OCI-LY1 (cell line): ENCODE data around the gene DSC2.
"Not testable (repeated sequence)": the region's sequence is repeated elsewhere in the genome, so short reads cannot be mapped to it uniquely, and the experiment has no call there.

Experiments used
- H2AFZ ChIP-seq: fragments of 200-600 bp; sonication (generic), shearing (Covaris generic); 2 replicates; pipeline ENCODE4 v1.6.0; 2014; ENCODE audit warnings: antibody characterized with exemption, mild to moderate bottlenecking, low read length
- H3F3A ChIP-seq: fragments of 200-600 bp; sonication (generic), shearing (Covaris generic); 2 replicates; pipeline ENCODE4 v1.6.0; 2014; ENCODE audit warnings: mild to moderate bottlenecking, antibody characterized with exemption, low read length, moderate library complexity; ENCODE audit not compliant: insufficient read depth
- H3K27ac ChIP-seq: fragments of 200-600 bp; sonication (generic); 2 replicates; pipeline ENCODE4 v1.5.1; 2014; ENCODE audit warnings: low read length, mixed run types, mild to moderate bottlenecking, low read depth; ENCODE audit not compliant: poor library complexity, severe bottlenecking
- H3K27me3 ChIP-seq: fragments of 200-600 bp; sonication (generic); 2 replicates; pipeline ENCODE4 v1.6.0; 2014; ENCODE audit warnings: antibody characterized with exemption, mild to moderate bottlenecking, low read length, moderate library complexity; ENCODE audit not compliant: insufficient read depth
- H3K36me3 ChIP-seq: fragments of 200-600 bp; sonication (generic); 2 replicates; pipeline ENCODE4 v1.6.1; 2014; ENCODE audit warnings: mild to moderate bottlenecking, antibody characterized with exemption, low read length, moderate library complexity, mixed read lengths; ENCODE audit not compliant: insufficient read depth
- H3K4me1 ChIP-seq: fragments of 200-600 bp; sonication (generic); 2 replicates; pipeline ENCODE4 v1.5.1; 2014; ENCODE audit warnings: mild to moderate bottlenecking, low read length, moderate library complexity; ENCODE audit not compliant: insufficient read depth, severe bottlenecking
- H3K4me2 ChIP-seq: fragments of 200-600 bp; sonication (generic), shearing (Covaris generic); 2 replicates; pipeline ENCODE4 v1.6.1; 2014; ENCODE audit warnings: low read length
- H3K4me3 ChIP-seq: fragments of 200-600 bp; sonication (generic); 2 replicates; pipeline ENCODE4 v1.5.1; 2014; ENCODE audit warnings: low read length, low read depth, mild to moderate bottlenecking, mixed read lengths; ENCODE audit not compliant: poor library complexity, severe bottlenecking
- H3K79me2 ChIP-seq: fragments of 200-600 bp; shearing (Covaris generic); 2 replicates; pipeline ENCODE4 v1.6.1; 2016; ENCODE audit warnings: mixed run types, low read length, mixed read lengths; ENCODE audit not compliant: insufficient read depth
- H3K9ac ChIP-seq: fragments of 200-600 bp; sonication (generic), shearing (Covaris generic); 2 replicates; pipeline ENCODE4 v1.6.1; 2014; ENCODE audit warnings: mild to moderate bottlenecking, low read length, mixed read lengths
- H3K9me2 ChIP-seq: fragments of 200-600 bp; sonication (generic), shearing (Covaris generic); 2 replicates; pipeline ENCODE4 v1.6.1; 2014; ENCODE audit warnings: low read depth, mild to moderate bottlenecking, low read length, mixed read lengths
- H3K9me3 ChIP-seq: fragments of 200-600 bp; shearing (Covaris generic); 2 replicates; pipeline ENCODE4 v1.6.1; 2014; ENCODE audit warnings: low read length, mixed read lengths
- H4K20me1 ChIP-seq: fragments of 200-600 bp; sonication (generic), shearing (Covaris generic); 2 replicates; pipeline ENCODE4 v1.6.0; 2016; ENCODE audit warnings: mild to moderate bottlenecking, low read length; ENCODE audit not compliant: insufficient read depth
- EZH2 ChIP-seq: fragments of 200-600 bp; sonication (generic), shearing (Covaris generic); IDR thresholded peaks from 2 replicates; pipeline ENCODE4 v1.8.0; 2017; ENCODE audit warnings: borderline replicate concordance, mixed run types, mild to moderate bottlenecking, antibody characterized with exemption, low read length, moderate library complexity, mixed read lengths
- TF ChIP-seq, protein P1 (sequence below): fragments of 200-600 bp; sonication (generic), shearing (Covaris generic); IDR thresholded peaks from 2 replicates; pipeline ENCODE4 v1.5.1; 2017; ENCODE audit warnings: mild to moderate bottlenecking, antibody characterized with exemption, low read length, moderate library complexity, mixed read lengths

The DSC2 gene

DNA sequence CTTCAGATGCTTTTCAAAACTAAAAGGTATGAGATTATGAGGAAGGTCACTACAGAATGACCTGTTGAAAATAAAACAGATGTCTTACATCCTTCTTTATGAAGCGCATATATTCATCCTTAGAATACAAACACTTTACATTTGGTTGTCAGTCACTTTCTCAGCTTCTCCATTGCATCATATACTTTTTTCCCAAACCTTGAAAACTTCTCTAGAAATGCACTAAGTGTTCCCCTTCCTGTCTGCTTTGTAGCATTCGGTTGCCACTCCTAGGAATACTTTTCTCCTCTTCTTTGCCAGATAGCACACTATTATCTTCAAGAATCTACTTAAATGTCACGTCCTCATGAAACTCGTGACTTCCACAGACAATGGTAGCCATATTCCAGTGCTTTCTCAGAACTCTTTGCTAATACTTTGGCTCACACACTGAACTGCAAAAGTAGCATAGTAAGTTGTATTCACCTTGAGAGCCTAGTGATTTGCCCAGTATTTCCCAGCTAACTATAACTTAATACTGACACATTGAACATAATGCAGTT is 32.8 kb upstream of the DSC2 start:
- TF ChIP-seq, protein P1, sequence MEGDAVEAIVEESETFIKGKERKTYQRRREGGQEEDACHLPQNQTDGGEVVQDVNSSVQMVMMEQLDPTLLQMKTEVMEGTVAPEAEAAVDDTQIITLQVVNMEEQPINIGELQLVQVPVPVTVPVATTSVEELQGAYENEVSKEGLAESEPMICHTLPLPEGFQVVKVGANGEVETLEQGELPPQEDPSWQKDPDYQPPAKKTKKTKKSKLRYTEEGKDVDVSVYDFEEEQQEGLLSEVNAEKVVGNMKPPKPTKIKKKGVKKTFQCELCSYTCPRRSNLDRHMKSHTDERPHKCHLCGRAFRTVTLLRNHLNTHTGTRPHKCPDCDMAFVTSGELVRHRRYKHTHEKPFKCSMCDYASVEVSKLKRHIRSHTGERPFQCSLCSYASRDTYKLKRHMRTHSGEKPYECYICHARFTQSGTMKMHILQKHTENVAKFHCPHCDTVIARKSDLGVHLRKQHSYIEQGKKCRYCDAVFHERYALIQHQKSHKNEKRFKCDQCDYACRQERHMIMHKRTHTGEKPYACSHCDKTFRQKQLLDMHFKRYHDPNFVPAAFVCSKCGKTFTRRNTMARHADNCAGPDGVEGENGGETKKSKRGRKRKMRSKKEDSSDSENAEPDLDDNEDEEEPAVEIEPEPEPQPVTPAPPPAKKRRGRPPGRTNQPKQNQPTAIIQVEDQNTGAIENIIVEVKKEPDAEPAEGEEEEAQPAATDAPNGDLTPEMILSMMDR: no peak
- no peak for TF ChIP-seq EZH2
- Histone ChIP-seq H3K9me2 (no peaks in the 10 kb centered on the region), H2AFZ (no peak overlapping the region)

DNA sequence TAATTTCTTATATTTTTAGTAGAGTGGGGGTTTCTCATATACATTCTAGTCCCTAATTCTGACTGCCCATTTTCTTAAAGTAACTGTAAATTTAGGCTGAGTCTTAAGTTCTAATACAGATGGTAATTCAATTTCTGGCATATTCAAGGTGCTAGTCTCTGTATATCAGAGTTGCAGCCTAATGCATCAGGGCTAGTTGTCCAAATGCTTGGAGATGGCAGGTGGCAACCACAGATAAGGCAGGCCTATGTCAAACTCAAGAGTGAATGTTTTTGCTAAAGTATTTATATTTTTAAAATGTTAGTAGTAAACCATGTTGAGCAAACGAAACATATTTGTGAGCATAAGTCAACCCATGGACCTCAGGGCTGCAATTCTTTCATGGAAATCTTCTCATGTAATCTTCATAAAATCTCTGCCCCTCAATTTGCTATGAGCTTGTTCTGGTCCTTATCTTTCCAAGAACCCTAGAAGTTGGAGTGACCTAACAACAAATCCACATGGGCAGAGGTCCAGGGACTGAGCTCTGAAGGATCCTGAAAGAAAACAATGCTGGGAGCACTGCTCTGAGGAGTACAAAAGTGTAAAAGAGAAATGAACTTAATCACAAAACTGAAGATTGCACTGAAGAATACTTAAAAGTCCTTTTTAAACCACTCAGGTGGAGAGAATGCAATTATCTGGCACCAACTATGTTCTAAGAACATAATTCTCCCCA is 27.3 kb upstream of the DSC2 start:
- no peak overlapping the region for H2AFZ ChIP-seq
- no peaks in the 10 kb centered on the region for H3K36me3 ChIP-seq
- no peaks in the 10 kb centered on the region for H3K79me2 ChIP-seq
- no peak overlapping the region for H3K4me3 ChIP-seq
- no peak overlapping the region for H3K9ac ChIP-seq
- no peaks in the 10 kb centered on the region for H4K20me1 ChIP-seq
- H3K9me2 ChIP-seq: no peaks in the 10 kb centered on the region
- no peaks in the 10 kb centered on the region for H3K4me1 ChIP-seq
- H3F3A ChIP-seq: no peaks in the 10 kb centered on the region
- H3K4me2 ChIP-seq: no peak overlapping the region
- no peaks in the 10 kb centered on the region for H3K27me3 ChIP-seq
- no peaks in the 10 kb centered on the region for H3K9me3 ChIP-seq
- H3K27ac ChIP-seq: no peak overlapping the region
- no peak for TF ChIP-seq EZH2
- TF ChIP-seq, protein P1: no peak

More for the DNA sequence above, 32.8 kb upstream of the DSC2 start:
- H3K4me3 ChIP-seq: no peak overlapping the region
- H3K27ac ChIP-seq: no peak overlapping the region
- H3K79me2 ChIP-seq: no peaks in the 10 kb centered on the region
- no peaks in the 10 kb centered on the region for H4K20me1 ChIP-seq
- no peak overlapping the region for H3K4me2 ChIP-seq
- no peak overlapping the region for H3K9ac ChIP-seq
- no peaks in the 10 kb centered on the region for H3K36me3 ChIP-seq
- H3F3A ChIP-seq: no peaks in the 10 kb centered on the region
- H3K4me1 ChIP-seq: no peaks in the 10 kb centered on the region
- H3K9me3 ChIP-seq: no peaks in the 10 kb centered on the region
- H3K27me3 ChIP-seq: no peaks in the 10 kb centered on the region

DNA sequence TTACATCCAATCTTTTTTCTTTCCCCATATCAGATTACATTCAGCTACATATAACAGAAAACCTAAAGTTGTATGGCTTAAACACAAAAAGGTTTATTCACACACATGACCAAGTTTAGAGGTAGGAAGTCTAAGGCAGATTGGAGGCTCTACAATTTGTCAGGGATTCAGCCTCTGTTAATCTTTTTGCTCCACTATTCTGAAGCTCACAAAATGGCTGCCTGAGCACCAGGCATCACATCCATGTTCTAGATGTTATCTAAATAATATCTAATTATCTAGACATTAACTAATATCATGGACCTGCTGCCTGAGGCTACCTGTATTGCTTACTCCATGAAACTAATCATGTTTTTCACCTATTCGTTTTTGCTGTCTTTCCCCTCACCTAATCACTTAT is 23.7 kb upstream of the DSC2 start:
- Histone ChIP-seq H3K36me3 (no peaks in the 10 kb centered on the region), H3K9me3 (no peaks in the 10 kb centered on the region), H4K20me1 (no peaks in the 10 kb centered on the region), H3K27me3 (no peaks in the 10 kb centered on the region), H3K27ac (no peak overlapping the region), H2AFZ (no peak overlapping the region), H3F3A (no peaks in the 10 kb centered on the region), H3K9ac (no peak overlapping the region), H3K4me2 (no peak overlapping the region), H3K9me2 (no peaks in the 10 kb centered on the region), H3K4me3 (no peak overlapping the region), H3K79me2 (no peaks in the 10 kb centered on the region), H3K4me1 (no peaks in the 10 kb centered on the region)
- TF ChIP-seq EZH2: no peak
- TF ChIP-seq, protein P1: no peak

DNA sequence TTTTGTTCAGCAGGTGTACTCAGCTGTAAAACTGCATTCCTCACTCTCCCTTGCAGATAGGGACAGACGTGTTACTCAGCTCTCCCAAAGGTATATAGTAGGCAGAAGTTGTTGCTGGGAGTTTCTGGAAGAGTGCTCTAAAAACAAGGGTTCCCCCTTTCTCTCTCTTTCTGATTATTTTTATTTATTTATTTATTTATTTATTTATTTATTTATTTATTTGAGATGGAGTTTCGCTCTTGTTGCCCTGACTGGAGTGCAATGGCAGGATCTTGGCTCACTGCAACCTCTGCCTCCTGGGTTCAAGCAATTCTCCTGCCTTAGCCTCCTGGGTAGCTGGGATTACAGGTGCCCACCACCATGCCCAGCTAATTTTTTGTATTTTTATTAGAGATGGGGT is 20.9 kb upstream of the DSC2 start:
- not testable (repeated sequence) for H3K79me2 ChIP-seq, H3K4me3 ChIP-seq, H3K36me3 ChIP-seq, H3K27me3 ChIP-seq, H3K27ac ChIP-seq, H3K9ac ChIP-seq, H3F3A ChIP-seq, H3K4me1 ChIP-seq, H2AFZ ChIP-seq, H4K20me1 ChIP-seq, H3K9me2 ChIP-seq, H3K9me3 ChIP-seq, H3K4me2 ChIP-seq
